PFSK-1 (cell line): Measurements from ENCODE around the gene NT5C2.

Experiments
- FOXP2 ChIP-seq: optimal IDR thresholded peaks from 2 replicates; pipeline ENCODE3; 2011; ENCODE audit warnings: borderline replicate concordance, control low read depth, inconsistent platforms; ENCODE audit not compliant: insufficient read depth; ENCODE audit errors: extremely low read length, extremely low read depth
- POLR2AphosphoS5 ChIP-seq: IDR thresholded peaks from 2 replicates; pipeline ENCODE4 v1.6.1; 2012; ENCODE audit warnings: low read depth, mild to moderate bottlenecking, control low read depth, low read length, moderate library complexity
- SIN3A ChIP-seq: IDR thresholded peaks from 2 replicates; pipeline ENCODE4 v1.6.1; 2012; ENCODE audit warnings: mild to moderate bottlenecking, low read length, moderate library complexity, borderline replicate concordance; ENCODE audit not compliant: insufficient read depth
- TAF1 ChIP-seq: IDR thresholded peaks from 2 replicates; pipeline ENCODE4 v1.6.1; 2012; ENCODE audit warnings: low read length, control low read depth, borderline replicate concordance; ENCODE audit not compliant: insufficient read depth
- TF ChIP-seq, protein P1 (sequence below), 2 experiments: IDR thresholded peaks; 2 replicates each; pipeline versions ENCODE4 v1.6.1 to v1.8.0; 2011 to 2012; ENCODE audit warnings: low read depth in 2 of 2, low read length in 2 of 2, control low read depth in 1 of 2, inconsistent platforms in 1 of 2, mild to moderate bottlenecking in 1 of 2, moderate library complexity in 1 of 2; ENCODE audit not compliant: insufficient read depth in 1 of 2

NT5C2 gene

DNA sequence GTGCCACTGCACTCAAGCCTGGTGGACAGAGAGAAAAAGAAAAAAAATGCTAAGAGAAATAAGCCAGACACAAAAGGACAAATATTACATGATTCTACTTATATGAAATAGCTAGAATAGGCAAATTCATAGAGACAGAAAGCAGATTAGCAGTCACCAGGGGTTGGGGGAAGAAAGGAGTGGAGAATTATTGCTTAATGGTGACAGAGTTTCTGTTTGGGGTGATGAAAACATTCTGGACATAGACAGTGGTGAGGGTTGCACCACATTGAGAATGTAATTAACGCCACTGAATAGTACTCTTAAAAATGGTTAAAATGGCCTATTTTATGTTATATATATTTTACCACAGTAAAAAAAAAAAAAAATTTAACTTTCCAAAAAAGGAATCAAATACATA lies 6.4 kb upstream of the NT5C2 start:
- TF ChIP-seq SIN3A, result no peak
- no peak for TF ChIP-seq FOXP2
- TF ChIP-seq POLR2AphosphoS5, result no peak
- no peak for TF ChIP-seq TAF1
- TF ChIP-seq, protein P1, sequence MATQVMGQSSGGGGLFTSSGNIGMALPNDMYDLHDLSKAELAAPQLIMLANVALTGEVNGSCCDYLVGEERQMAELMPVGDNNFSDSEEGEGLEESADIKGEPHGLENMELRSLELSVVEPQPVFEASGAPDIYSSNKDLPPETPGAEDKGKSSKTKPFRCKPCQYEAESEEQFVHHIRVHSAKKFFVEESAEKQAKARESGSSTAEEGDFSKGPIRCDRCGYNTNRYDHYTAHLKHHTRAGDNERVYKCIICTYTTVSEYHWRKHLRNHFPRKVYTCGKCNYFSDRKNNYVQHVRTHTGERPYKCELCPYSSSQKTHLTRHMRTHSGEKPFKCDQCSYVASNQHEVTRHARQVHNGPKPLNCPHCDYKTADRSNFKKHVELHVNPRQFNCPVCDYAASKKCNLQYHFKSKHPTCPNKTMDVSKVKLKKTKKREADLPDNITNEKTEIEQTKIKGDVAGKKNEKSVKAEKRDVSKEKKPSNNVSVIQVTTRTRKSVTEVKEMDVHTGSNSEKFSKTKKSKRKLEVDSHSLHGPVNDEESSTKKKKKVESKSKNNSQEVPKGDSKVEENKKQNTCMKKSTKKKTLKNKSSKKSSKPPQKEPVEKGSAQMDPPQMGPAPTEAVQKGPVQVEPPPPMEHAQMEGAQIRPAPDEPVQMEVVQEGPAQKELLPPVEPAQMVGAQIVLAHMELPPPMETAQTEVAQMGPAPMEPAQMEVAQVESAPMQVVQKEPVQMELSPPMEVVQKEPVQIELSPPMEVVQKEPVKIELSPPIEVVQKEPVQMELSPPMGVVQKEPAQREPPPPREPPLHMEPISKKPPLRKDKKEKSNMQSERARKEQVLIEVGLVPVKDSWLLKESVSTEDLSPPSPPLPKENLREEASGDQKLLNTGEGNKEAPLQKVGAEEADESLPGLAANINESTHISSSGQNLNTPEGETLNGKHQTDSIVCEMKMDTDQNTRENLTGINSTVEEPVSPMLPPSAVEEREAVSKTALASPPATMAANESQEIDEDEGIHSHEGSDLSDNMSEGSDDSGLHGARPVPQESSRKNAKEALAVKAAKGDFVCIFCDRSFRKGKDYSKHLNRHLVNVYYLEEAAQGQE (IDR thresholded peaks at IDR 0.05; ENCODE audit: insufficient read depth in 1 of 2, low read depth in 2 of 2, low read length in 2 of 2), result no peak

DNA sequence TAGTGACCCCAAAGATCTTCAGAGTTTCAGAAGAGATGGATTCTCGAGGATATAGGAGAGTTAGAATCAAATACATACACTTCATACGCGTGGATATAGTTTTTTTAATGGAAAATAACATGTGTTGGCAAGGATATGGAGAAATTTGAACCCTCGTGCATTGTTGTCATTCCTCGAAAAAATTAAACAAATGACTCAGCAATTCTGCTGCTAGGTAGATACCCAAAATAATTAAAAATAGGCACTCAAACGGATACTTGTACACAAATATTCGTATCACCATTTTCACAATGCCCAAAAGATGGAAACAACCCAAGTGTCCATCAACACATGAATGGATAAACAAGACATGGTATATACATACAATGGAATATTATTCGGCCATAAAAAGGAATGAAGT lies 5.6 kb upstream of the NT5C2 start:
- TF ChIP-seq POLR2AphosphoS5 (no peak), SIN3A (no peak)
- TF ChIP-seq, protein P1 (IDR thresholded peaks at IDR 0.05; ENCODE audit: insufficient read depth in 1 of 2, low read depth in 2 of 2, low read length in 2 of 2), result no peak

DNA sequence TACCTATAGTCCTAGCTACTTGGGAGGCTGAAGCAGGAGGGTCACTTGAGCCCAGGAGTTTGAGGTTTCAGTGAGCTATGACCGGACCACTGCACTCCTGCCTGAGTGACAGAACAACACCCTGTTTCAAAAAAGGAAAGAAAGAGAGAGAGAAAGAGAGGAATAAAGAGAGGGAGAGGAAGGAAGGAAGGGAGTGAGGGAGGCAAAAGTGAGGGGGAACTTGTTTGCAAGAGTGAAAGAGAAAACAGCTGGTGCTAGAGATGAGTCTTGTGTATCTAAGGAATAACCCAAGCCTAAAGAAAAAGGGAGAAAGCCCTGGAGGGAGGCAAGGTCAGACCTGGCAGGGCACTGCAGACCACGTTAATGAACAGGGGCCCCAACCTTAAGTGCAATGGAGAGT lies 4.8 kb upstream of the NT5C2 start:
- TF ChIP-seq TAF1 (no peak), SIN3A (no peak), FOXP2 (no peak), POLR2AphosphoS5 (no peak)
- TF ChIP-seq, protein P1 (IDR thresholded peaks at IDR 0.05; ENCODE audit: insufficient read depth in 1 of 2, low read depth in 2 of 2, low read length in 2 of 2), result no peak

DNA sequence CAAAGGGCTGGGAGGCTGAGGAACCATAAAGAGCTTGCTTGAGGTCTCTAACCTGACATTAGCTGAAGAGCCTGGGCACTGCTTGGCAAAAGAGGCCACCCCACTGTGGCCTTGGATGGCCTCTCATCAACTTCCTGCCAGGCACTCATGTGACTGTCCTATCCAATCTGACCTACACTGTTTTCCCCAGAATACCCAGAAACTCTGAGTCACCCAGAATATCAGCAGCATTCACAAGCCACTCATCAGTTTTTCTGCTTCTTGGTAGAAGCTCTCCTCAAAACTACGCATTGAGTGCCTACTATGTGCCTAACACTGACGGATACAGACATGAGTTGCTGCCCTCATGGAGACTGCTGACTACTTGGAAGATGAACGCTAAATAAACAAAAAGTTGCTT lies 4.1 kb upstream of the NT5C2 start:
- no peak for TF ChIP-seq POLR2AphosphoS5
- TF ChIP-seq FOXP2, result no peak
- no peak for TF ChIP-seq SIN3A
- TF ChIP-seq, protein P1 (IDR thresholded peaks at IDR 0.05; ENCODE audit: insufficient read depth in 1 of 2, low read depth in 2 of 2, low read length in 2 of 2), result no peak
- TF ChIP-seq TAF1, result no peak

DNA sequence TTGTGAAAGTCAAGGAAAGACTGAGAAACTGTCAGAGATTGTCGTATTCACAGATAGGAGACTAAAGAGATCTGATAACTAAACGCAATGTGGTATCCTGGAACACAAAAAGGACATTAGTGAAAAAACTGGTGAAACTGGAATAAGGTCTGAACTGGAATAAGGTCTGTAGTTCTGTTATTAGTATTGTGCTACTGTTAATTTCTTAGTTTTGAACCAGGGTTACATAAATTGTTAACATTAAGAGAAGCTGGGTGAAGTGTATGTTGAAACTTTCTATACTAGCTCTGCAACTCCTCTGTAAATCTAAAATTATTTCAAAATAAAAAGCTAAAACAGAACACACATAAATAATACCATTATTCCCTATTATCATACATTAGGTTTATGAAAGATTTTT lies 3.4 kb upstream of the NT5C2 start:
- TF ChIP-seq POLR2AphosphoS5 (no peak), TAF1 (no peak), SIN3A (no peak), FOXP2 (no peak)
- TF ChIP-seq, protein P1 (IDR thresholded peaks at IDR 0.05; ENCODE audit: insufficient read depth in 1 of 2, low read depth in 2 of 2, low read length in 2 of 2), result no peak
